NCI-H1105 (cell line): ENCODE measurements around the gene MAN2C1.

ENCODE experiments used
- DNase-seq: peaks from one replicate; lab custom pipeline; 2025; lab: John Stamatoyannopoulos, UW

The MAN2C1 gene

DNA sequence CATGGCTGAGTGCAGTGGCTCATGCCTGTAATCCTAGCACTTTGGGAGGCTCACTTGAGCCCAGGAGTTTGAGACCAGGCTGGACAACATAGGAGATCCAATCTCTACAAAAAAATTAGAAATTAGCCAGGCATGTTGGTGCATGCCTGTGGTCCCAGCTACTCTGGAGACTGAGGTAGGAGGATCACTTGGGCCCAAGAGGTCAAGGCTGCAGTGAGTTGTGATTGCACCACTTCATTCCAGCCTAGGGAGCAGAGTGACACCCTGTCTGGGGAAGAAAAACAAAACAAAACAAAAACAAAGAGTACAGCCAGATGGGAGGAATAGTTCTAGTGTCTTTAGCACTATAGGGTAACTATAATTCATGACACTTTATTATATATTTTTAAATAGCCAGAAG, 58.7 kb downstream of the MAN2C1 start:
- no peak for DNase-seq

DNA sequence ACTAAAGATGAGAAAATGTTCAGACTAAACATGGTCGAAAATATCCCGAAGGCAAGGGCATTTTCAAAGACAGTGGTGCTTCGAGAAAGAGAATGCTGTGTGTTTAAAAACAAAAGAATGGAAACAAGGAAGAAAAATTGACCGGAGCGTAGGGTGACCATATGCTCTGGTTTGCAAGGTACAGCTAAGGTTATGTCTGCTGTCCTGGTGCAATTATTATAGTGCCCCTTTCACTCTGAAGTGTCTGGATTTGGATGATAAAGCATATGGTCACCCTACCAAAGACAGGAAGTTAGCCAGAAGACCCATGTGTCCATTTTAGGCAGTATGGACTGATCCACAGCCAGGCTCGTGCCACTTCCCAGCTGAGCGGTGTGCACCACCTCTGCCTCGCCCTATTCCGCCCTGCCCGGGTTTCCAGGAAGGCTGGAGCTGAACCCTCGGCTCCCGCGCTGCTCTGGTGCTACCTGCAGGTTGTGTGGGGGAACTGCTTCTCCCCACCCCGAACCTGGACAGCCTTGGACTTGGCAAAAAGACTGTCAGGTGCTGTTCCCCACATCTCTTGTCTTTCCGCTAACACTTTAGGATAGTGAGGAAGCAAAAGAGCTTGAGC, 60.5 kb downstream of the MAN2C1 start:
- no peak for DNase-seq

DNA sequence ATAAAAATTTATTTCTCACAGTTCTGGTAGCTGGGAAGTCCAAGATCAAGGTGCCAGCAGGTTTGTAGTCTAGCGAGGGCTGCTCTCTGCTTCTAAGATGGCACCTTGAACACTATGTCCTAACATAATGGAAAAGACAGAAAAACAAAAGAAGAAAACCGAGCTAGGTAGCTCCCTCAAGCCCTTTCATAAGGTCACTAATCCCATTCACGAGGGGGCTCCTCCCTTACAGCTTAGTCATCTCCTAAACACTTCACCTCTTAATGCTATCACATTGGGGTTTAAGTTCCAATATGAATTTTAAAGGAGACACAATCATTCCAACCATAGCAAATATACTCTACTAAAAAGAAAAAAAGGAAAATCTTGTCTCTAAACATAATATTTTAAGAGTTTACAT, 62.2 kb downstream of the MAN2C1 start:
- no peak for DNase-seq
